IPS DF 4.7 (cell line): ENCODE results near the gene MORN4.
"Not testable (repeated sequence)": the region's sequence is repeated elsewhere in the genome, so short reads cannot be mapped to it uniquely, and the experiment has no call there.

Experiments used
- DNase-seq: peaks from one replicate; pipeline ENCODE4 v3.0.0-alpha.2; 2013; ENCODE audit warnings: low spot score; ENCODE audit errors: extremely low read depth

MORN4 gene

GRCh38 chr10:97597778-97598177, 35.5 kb downstream of the MORN4 start:
- no peak for DNase-seq

DNA sequence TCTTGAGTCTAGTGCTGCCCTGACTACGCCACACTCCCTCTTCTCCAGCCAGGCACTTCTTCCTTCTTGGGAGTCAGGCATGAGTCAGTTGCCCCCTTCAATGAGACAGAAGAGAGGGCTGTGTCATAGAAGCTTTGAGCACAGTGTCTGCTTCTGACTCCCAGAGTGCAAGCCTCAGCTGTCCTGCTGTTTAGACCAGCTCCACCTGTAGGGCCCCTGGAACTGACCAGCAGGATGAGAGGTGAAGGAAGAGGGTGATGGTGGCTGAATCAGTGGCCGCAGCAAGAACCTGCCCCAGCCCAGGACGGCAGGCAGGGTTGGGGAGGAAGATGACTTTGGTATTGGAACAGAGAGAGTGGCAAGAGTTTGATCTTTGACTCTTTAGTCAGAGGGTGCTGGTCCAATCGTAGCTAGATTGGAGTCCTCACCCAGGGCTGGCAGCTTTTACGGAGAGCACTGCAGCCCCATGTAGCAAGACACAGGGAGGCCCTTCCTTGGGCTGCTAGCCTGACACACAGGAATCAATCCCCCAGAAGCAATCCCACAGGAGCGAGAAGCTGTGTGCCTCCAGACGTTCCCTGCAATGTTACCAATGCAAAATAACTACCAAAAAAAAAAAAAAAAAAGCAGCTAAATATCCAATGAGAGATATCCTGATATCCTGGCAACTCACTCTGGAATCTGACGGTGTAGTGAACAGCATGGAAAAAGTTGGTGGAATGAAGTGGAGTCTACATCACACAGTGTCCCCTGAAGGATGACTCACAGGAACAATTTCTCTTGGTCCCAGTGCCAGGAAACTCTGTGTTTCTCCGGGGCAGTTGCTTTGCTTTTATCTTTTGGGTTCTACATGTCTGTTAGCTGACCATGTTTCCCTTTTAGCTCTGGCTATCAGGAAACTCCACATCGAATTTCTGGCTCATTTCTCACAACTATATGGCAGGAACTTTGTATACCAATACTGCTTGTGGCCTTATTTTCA, 36.9 kb downstream of the MORN4 start:
- DNase-seq: no peak

- no peak for DNase-seq
Observed at GRCh38 chr10:97593421-97593820, 39.9 kb downstream of the MORN4 start.

- DNase-seq: no peak
Observed at GRCh38 chr10:97590748-97591495, 42.4 kb downstream of the MORN4 start.

DNA sequence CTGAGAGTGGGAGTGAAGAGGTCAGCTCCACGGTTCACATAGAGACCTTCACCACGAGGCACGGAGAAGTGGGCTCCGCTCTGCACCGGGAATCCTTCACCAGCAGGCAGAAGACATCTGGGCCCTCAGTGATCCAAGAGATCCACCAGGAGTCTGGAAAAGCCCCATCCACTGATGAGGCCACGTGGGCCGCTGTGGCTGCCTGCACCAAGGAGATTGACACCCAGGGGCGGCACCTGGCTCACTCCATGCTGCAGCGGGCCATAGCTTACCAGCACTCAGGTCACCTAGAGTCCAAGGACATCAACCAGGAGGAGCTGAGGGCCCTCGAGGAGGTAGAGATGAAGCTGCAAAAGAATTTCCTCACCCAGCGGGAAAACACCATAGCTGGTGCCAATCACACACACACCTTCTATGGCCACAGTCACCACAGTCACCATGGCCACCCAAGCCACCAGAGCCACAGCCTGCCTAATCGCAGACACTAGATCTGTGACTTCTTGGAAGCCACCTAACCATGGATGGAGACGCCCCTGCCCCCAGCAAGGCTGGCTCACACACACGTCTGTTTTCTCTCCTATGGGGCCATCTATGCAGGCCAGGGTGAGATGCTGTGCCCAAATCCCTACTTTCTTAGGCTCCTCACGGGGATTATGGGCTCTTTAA, 43.1 kb downstream of the MORN4 start:
- no peak for DNase-seq

- no peak for DNase-seq
Observed at GRCh38 chr10:97589479-97589878, 43.8 kb downstream of the MORN4 start, which contains the start of gene C10orf62. Gene C10orf62, plus strand, starts transcription at chr10:97589721. Its CDS starts 177 bp downstream, at chr10:97589898.

- DNase-seq: no peak
Observed at GRCh38 chr10:97587183-97587582, 46.1 kb downstream of the MORN4 start.

GRCh38 chr10:97585439-97585811, 47.9 kb downstream of the MORN4 start:
- DNase-seq: no peak

DNA sequence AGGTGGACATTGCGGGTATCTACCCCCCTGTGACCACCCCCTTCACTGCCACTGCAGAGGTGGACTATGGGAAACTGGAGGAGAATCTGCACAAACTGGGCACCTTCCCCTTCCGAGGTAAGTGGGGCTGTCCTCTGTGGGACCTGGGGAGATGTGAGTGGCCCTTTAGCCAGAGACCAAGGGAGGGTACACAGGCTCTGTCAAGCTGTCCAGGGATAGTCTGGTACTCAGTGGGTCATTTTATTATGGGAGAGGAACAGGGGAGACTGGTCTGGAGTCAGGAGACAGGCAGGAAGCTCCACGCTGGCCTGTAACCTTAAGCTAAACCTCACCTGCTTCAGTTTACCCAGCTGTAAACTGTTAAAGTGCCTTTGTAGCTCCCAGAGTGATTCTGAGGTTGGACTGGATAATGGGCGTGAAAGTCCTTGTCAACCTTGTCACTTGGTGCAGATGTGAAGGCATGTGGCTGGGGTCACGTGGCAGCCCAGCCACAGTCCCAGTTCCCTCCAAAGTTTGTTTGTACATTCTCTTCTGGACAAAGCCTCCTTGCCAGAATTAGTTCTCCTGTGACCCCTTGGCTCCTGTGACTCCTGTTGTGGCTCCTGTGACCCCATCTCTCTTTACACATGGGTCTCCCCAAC, 48.4 kb downstream of the MORN4 start:
- no peak for DNase-seq

DNA sequence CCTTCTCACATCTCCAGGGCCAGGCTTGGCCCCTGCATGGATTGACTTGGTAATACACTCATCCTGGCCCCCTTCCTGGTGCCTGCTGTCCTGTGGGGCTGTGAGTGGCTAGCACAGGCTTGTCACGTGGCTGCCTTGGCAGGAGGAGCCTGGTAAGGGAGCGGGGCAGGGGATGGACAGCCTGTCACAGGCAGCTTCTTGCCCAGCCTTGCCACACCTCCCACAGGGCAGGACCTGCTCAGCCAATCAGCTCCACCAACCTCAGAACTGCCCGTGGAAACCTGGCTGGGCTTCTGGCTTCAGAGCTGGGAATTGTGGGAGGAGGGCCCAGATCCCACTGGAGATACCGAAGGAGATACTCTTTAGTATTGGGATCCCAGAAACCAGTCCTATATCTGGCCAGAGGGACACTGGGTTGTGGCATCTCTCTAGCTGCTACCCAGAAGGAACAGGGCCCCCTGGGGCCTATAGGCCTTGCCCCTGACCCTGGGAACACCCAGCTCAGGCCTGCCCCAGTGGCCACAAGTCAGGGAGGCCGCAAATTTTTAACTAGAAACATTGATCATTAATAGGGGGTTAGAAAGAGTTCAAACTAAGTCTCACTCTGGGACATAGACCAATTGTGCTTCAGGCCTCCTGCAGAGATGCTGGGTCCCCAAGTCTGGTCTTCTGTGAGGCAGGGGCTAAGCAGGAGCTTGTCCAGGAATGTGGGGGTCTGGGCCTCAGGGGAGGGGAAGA, 49.1 kb downstream of the MORN4 start, which contains the start of gene HOGA1:
Gene HOGA1, plus strand, starts transcription at position 330 of the 738 bp plus-strand sequence. Its CDS starts 315 bp downstream, at position 645.
- no peak for DNase-seq

GRCh38 chr10:97583476-97583875, 49.8 kb downstream of the MORN4 start:
- no peak for DNase-seq

GRCh38 chr10:97582169-97582568, 51.1 kb downstream of the MORN4 start:
- no peak for DNase-seq

DNA sequence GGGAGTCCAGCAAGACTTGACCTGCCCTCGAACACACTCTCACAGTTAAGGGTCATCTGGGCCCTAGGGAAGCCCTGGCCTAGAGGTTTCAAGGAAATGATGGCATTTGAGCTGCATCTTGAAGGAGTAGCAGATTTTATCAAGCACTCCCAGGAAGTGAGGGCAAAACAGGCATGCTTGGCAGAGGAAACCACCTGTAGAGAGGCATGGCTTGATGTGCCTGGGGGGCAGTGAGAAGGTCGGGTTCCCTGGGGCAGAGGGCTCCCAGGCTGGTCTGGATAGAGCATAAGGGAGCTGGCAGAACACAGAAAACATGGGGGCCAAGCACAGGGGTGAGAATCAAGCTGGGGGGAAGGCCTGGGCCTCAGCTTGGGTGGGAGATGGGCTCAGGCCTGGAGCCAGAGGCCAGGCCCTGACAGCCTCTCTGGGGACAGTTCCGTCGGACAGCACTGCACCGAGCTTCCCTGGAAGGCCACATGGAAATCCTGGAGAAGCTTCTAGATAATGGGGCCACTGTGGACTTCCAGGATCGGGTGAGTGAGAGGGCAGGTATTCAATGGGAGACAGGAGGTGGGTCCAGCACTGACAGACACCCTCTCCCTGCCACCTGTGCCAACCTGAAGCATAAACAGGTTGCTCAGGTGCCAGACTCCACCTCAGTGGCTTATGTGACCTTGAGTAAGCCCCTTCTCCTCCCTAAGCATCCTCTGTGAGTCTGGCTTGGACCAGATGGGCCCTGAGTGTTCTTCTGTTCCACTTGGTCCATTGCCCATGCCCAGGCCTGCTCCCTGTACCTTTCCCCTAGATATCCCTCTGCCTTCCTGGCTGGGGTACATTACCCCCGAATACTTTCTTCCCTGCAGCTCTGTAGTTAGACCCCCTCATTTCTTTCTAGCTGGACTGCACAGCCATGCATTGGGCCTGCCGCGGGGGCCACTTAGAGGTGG, 52.6 kb downstream of the MORN4 start:
- no peak for DNase-seq

- DNase-seq: no peak
Observed at GRCh38 chr10:97578171-97578844, 55.0 kb downstream of the MORN4 start.

GRCh38 chr10:97577701-97578100, 55.6 kb downstream of the MORN4 start:
- DNase-seq: no peak

GRCh38 chr10:97576487-97576886, 56.8 kb downstream of the MORN4 start:
- DNase-seq: not testable (repeated sequence)

DNA sequence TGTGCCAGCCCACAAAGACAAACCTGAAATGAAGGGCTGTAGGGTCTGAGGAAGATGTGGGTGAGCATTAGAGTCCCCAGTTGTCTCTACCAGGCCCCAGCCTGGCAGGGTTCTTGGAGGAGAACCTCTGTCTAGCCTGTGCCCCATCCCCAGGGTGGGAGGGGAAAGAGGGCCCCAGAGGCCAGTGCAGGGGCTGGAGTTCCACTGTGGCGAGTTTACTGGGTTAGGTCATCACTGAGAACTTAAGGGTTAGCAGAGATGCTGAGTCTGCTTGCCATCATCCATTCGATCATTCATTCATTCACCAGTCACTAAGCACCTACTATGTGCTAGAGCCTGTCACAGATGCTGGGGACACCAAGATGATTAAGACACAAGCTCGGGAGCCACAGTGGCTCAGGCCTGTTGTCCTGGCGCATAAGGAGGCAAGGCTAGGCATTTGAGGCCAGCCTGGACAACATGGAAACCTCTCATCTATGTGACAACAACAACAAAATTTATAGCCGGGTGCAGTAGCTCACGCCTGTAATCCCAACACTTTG, 58.1 kb downstream of the MORN4 start:
- no peak for DNase-seq

DNA sequence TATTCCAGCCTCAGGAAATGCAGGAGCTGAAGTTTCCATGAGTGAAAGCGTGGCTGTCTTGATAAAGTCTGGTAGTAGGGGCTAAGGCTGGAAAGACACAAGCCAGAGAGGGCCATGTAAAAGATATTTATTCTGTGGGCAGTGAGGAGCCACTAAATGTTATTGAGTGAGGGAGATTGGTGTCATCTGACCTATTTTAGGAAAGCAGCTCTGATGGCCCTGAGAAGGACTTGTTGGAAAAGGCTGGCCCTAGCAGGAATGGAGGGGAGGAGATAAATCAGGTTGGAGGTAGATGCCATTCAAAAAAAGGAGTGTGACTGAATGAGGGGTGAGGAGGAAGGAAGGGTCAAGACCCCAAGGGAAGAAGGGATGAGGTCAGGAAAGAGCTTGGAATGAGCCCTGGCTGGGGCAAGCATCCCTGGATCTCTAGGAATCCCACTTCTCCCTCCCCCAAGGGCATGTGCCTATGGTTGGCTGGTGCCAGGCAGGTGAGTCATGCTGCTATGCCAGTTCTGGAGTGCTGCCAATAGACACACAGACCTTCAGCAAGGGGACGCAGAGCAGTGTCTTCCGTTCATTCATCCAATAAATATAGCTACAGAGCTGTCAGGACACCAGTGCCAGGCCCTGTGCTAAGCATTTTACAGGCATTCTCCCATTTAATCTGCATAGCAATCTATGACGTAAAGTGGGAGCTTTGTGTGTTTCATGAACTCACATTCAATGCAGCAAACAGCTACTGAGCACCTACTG, 58.8 kb downstream of the MORN4 start:
- DNase-seq: no peak
